ENCODE measurements around the gene TARBP1.

TARBP1 gene

DNA sequence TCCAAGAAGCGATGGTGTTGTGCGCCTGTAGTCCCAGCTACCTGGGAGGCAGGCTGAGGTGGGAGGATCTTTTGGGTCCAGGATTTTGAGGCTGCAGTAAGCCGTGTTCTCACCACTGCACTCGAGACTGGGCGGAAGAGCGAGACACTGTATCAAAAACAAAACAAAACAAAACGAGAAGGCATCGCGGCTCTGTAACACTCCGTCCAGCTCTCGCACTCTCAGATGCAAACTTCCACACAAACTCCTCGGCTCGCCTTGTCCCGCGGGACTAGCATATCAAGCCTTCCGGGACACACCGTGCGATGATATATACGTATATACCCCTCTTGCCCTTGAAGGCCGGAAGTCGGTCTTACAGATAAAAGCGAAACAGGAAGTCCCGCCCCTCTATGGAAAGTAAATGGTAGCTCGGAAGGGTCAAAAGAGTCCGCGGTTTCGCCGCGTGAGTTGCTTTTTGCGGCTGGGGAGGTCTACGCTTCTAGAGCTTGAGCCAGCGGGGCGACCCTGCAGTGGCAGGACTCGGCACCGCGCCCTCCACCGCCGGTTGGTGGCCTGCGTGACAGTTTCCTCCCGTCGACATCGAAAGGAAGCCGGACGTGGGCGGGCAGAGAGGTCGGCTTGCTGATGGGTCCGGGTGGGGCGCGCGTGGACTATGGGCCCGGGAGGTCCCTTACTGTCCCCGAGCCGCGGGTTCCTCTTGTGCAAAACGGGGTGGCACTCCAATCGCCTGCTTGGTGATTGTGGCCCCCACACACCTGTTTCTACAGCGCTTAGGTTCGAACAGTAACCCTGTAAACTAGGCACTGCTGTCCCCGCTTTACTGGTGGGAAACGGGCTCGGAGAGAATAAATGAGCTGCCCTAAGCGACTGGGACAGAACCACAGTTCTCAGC, 105.7 kb downstream of the TARBP1 start, which contains the start of gene COA6:
COA6 (plus strand) TSS at position 393 of the 895 bp plus-strand sequence; CDS start at position 404, 11 bp downstream.
- in situ Hi-C loops (cut with HindIII; ENCODE audit: low sequenced_read_pairs), result no loop called here
- peak; percentile 97 for DNase-seq (ENCODE audit: low read depth, low spot score)
- peak within 1 kb of the TSS; percentile 97 for H3K4me3 ChIP-seq (ENCODE audit: low read depth, low read length)
- TF ChIP-seq, protein P1, sequence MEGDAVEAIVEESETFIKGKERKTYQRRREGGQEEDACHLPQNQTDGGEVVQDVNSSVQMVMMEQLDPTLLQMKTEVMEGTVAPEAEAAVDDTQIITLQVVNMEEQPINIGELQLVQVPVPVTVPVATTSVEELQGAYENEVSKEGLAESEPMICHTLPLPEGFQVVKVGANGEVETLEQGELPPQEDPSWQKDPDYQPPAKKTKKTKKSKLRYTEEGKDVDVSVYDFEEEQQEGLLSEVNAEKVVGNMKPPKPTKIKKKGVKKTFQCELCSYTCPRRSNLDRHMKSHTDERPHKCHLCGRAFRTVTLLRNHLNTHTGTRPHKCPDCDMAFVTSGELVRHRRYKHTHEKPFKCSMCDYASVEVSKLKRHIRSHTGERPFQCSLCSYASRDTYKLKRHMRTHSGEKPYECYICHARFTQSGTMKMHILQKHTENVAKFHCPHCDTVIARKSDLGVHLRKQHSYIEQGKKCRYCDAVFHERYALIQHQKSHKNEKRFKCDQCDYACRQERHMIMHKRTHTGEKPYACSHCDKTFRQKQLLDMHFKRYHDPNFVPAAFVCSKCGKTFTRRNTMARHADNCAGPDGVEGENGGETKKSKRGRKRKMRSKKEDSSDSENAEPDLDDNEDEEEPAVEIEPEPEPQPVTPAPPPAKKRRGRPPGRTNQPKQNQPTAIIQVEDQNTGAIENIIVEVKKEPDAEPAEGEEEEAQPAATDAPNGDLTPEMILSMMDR (IDR thresholded peaks at IDR 0.05; ENCODE audit: low read depth, low read length), result no peak

DNA sequence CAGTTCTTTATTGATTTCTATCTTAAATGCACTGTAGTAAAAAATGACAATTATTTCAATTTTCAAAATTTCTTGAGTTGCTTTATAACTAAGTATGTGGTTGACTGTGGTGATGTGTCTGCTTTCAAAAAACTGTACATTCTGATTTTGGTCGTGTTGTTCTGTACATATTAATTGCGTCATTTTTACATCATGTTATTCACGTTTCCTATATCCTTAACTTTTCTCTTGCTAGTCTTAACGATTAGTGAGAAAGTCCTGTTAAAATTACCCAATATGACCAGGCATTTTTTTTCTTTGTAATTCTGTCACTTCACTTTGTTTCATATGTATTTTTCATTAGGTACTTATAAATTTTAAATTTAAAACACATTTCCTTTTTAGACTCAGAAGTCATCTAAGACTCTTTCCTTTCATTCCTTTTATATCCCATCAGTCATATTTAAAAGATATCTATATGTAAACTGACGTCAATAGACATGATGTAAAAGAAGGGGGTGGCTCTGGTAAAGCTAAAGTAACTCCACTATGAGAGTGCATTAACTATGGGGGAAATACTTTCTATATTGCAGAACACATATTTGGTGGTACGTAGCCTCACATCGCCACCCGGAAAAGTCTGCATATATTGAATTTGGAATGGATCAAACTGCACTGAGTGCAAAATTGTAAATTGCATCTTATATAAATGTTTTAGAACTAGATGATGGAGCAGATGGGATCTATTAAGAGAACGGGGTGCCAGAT, 106.8 kb downstream of the TARBP1 start:
- DNase-seq (ENCODE audit: low read depth, low spot score), result no peak
- H3K4me3 ChIP-seq (ENCODE audit: low read depth, low read length), result peak overlapping the region; percentile 97
- in situ Hi-C loops (cut with HindIII; ENCODE audit: low sequenced_read_pairs), result no loop called here
- TF ChIP-seq, protein P1 (IDR thresholded peaks at IDR 0.05; ENCODE audit: low read depth, low read length), result no peak

DNA sequence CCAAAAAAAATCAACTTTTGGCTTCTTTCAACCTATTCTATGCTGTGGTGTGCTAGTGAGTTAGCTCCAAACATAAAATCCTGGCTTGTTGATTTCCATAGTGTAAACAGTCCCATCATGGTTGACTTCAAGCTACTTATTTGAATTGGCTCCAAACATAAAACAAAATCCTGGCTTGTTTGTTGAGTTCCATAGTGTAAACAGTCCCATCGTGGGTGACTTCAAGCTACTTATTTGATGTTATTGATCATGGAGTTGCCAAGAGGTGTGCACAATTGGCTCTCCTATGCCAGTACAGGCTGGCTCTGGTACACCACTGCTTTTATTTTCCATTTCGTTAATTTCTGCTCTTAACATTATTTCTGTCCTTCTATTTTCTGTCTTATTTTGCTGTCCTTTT, 107.6 kb downstream of the TARBP1 start:
- H3K4me3 ChIP-seq (ENCODE audit: low read depth, low read length), result no peak overlapping the region
- no peak for DNase-seq (ENCODE audit: low read depth, low spot score)
- in situ Hi-C loops (cut with HindIII; ENCODE audit: low sequenced_read_pairs), result no loop called here
- TF ChIP-seq, protein P1 (IDR thresholded peaks at IDR 0.05; ENCODE audit: low read depth, low read length), result no peak

DNA sequence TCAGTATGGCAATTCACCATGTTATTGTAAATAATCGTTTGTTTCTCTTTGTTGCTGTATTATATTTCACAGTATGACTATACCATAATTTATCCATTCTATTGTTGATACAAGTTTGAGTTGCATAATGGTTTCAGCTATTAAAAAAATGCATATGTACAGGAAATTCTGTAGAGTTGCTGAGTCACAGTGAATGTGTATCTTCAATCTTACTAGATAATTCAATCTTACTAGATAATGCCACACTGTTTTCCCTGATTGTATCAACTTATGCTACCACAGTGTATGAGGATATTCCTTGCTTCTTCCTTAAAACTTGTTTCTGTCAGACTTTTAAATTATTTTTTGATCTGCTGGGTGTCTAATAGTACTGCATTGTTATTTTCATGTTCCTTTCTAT, 109.2 kb downstream of the TARBP1 start:
- TF ChIP-seq, protein P1 (IDR thresholded peaks at IDR 0.05; ENCODE audit: low read depth, low read length), result no peak
- peak; percentile 3 for DNase-seq (ENCODE audit: low read depth, low spot score)
- in situ Hi-C loops (cut with HindIII; ENCODE audit: low sequenced_read_pairs), result no loop called here
- H3K4me3 ChIP-seq (ENCODE audit: low read depth, low read length), result no peak overlapping the region

DNA sequence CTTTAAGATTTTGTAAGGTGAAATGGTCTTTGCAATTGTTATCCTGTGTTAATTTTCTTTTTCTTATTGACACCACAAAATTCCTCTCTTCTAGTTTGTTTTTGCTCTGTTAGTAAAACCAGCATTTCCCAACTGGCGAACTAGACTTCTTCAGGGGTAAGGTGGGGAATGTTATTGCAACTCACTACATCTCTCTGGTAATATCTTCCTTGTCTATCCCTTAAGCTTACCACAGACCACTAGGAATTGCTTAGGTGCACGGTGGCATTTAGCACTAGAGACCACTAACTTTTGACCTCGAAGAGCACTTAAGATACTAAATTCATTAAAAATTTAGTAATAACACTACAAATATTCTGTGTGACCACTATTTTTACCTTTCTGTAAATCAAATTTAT, 109.9 kb downstream of the TARBP1 start:
- in situ Hi-C loops (cut with HindIII; ENCODE audit: low sequenced_read_pairs), result no loop called here
- H3K4me3 ChIP-seq (ENCODE audit: low read depth, low read length), result no peak overlapping the region
- TF ChIP-seq, protein P1 (IDR thresholded peaks at IDR 0.05; ENCODE audit: low read depth, low read length), result no peak
- DNase-seq (ENCODE audit: low read depth, low spot score), result no peak

DNA sequence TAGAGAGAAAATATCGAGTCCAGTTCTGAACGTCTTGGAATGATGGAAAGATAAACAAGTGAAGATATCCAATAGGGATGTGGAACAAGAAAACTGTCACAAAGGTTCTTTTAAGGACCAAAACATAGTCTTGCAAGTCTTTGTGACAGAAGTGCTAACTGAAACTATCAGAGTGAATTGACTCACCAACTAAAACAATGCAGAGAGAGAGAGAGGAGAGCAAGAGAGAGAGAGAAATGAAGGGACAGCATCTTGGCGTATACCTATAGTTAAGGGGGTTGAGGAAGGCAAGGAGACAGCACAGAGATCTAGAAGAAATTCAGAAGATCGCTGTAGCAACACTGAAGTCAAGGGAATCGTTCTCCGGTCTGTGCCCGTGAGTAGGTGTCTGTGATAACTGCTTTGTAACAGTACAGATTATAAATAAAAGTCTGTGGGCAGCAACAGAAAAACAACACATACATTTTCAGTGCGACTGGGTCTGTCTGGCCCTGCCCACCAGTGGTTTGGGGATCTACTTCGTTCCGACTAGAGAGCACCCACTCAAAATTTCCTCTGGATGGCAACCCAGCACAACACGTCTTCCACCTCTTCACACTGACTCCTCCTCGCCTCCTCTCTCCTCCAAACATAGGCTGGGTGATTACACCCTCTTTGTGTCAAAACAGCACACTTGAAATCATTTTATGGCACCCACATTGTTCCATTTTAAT, 110.5 kb downstream of the TARBP1 start:
- in situ Hi-C loops (cut with HindIII; ENCODE audit: low sequenced_read_pairs), result no loop called here
- no peak overlapping the region for H3K4me3 ChIP-seq (ENCODE audit: low read depth, low read length)
- TF ChIP-seq, protein P1 (IDR thresholded peaks at IDR 0.05; ENCODE audit: low read depth, low read length), result no peak
- DNase-seq (ENCODE audit: low read depth, low spot score), result no peak

Data from astrocyte of the spinal cord (primary cell).